ENCODE results near the gene SLC26A5.

DNA sequence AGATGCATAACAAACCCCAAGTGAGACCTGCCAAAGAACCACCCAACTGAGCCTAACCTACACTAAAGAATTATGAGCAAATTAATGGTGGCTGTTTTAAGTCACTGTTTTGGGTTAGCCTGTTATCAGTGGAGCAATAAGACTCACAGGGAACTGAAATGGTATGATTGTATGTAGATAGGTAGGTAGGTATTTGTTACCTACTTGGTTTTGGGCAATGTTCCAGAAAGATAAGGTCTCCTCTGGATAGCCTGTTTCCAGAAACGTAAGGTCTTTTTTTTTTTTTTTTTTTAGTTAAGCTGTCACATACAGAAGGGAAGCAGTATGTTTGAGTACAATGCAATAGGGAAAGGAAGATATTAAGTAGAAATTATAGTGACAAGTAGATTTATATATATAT is 50.9 kb downstream of the SLC26A5 start:
- no peak for TF ChIP-seq POLR2A (IDR thresholded peaks at IDR 0.05)
- TF ChIP-seq, protein P1, sequence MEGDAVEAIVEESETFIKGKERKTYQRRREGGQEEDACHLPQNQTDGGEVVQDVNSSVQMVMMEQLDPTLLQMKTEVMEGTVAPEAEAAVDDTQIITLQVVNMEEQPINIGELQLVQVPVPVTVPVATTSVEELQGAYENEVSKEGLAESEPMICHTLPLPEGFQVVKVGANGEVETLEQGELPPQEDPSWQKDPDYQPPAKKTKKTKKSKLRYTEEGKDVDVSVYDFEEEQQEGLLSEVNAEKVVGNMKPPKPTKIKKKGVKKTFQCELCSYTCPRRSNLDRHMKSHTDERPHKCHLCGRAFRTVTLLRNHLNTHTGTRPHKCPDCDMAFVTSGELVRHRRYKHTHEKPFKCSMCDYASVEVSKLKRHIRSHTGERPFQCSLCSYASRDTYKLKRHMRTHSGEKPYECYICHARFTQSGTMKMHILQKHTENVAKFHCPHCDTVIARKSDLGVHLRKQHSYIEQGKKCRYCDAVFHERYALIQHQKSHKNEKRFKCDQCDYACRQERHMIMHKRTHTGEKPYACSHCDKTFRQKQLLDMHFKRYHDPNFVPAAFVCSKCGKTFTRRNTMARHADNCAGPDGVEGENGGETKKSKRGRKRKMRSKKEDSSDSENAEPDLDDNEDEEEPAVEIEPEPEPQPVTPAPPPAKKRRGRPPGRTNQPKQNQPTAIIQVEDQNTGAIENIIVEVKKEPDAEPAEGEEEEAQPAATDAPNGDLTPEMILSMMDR (IDR thresholded peaks at IDR 0.05), result no peak
- TF ChIP-seq EP300 (IDR thresholded peaks at IDR 0.05), result no peak
